H4 (cell line): ENCODE results near the gene CDKN2C. TPM values are rescaled to one million over a fixed set of nuclear protein-coding genes. Genes with fewer than 3 reads are reported as not detected.

Source experiments
- DNase-seq: peaks from one replicate; pipeline ENCODE4 v3.0.0-alpha.2; 2015; ENCODE audit warnings: low spot score
- total RNA-seq: library from RNA; depleted of rRNA; stranded (reverse); fragments of >200 nt; shearing (Covaris generic); gene quantifications from 2 replicates; pipeline ENCODE4 v1.2.3, GENCODE V29; 2014

Gene CDKN2C
- total RNA-seq, 1 experiment from 2014 or later, result 185 TPM

- DNase-seq, result no peak
Observed at GRCh38 chr1:50964863-50965262, 5.2 kb upstream of the CDKN2C start.

DNA sequence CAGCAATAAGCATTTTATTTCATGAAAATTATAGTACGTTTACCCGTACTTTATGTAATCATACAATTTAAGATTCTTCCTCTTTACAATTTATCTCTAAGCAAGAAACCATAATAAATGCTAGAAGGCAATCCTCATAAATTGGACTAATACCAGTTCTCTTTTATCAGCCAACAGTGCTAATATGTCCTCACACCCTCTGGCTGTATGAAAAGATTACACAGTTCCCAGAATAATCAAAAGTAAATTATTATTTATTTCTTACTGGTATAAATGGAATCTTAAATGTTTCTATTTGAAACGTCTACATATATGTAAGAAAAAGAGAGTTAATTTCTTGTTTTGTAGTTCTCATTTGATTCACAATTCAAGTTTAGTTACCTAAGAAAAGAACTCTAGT lies 3.1 kb upstream of the CDKN2C start:
- DNase-seq, result no peak

DNA sequence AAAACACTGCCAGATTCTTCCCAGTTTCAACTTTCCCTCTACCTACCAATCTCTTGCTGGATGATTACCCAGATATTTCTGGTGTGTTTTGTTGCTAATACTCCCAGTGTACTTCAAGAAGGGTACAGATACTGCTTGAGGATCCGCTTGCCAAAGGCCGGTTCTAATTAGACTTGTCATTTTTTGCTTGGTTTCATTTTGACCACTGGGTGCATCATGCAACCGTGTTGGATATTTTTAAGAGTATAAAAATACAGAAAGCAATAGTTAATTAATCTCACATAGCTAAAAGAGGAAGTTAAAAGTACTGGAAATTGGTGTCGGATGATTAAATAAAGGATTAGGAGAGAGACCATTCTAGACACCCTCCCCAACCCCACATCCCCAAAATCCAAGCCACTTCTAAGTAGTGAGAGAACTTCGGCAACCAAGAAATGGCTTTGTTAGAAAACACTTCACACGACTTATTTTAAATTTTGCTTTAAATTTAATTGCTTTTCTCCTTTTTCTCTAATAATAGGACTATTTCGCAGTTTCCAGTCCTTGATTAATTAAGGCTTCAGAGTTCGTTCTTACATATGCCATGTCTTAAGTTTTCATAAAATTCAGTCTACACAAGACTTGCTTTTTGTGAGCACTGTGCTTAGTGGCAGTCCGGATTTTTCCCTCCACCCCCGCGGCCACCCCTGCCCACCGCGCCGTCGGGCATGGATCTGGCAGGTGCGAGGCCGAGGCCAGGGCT lies 2.5 kb upstream of the CDKN2C start:
- no peak for DNase-seq

- peak; percentile 86 for DNase-seq
Observed at GRCh38 chr1:50968158-50968820, 1.8 kb upstream of the CDKN2C start.

- DNase-seq, result peak; percentile 54
Observed at GRCh38 chr1:50968821-50969610, 1.0 kb upstream of the CDKN2C start.

GRCh38 chr1:50970509-50970887 lies 453 bp downstream of the CDKN2C start:
- DNase-seq, result no peak

- no peak for DNase-seq
Observed at GRCh38 chr1:50970931-50971582, 1.0 kb downstream of the CDKN2C start.

DNA sequence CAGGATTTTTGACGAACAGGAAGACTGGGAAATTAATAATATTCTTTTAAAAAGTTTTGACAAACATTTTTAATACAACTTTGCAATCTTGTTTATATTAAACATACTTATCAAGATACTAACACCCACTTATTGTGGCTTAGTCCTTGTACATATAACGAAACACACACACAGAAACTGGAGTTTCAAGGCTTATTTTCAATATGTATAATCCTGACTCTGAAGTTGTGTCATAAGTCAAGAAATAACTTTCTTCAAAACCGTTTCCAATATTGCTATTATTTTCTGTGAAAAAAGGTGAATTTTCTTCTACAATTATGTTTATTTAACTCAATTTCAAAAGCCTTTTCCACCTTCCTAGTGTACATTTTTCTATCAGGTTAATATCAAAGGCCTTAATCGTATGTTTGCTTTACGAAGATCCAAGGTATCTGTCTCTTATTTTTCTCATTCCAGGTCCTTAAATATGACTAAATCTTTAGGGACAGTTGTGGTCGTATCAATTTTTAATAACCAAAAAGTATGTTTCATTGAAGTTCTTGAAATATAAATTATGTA lies 1.8 kb downstream of the CDKN2C start:
- DNase-seq, result no peak

DNA sequence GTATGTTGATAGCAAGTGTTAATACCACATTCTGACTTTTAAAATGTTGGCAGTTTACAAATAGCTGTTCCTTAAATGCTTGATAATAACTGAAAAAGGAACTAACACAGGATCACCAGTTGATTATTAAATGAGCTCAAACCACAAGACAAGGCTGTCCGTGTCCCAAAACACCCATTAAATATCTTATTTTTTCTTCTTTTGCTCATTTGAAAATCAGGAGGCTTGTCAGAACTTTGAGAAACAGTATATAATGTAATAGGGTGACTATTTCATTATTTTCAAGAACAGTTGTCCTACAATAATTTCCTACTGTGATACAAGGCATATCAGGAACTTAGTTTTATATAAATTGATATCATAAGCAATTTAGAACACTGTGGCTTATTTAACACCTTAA lies 2.7 kb downstream of the CDKN2C start:
- no peak for DNase-seq

GRCh38 chr1:50973255-50973654 lies 3.2 kb downstream of the CDKN2C start:
- no peak for DNase-seq

GRCh38 chr1:50973875-50974617 lies 4.0 kb downstream of the CDKN2C start:
- peak; percentile 52 for DNase-seq

- DNase-seq, result no peak
Observed at GRCh38 chr1:50974618-50974935, 4.5 kb downstream of the CDKN2C start.

DNA sequence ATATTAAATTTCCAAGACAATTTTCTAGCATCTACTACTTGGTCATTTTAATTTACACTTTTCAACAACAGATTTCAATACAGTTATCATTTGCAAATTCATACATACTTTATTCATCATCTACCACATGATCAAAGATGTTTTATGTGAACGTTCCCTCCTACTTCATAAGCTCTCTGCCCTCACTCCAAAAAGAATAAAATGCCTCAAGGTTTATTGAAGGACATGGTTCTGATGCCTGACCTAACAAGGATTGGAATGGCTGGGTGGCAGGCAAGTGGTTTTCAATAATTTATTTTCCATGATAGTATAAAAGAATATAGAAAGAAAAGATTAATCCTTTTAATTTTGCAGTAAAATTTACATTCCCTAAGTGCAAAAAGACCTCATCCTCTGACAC lies 5.4 kb downstream of the CDKN2C start:
- DNase-seq, result peak; percentile 49

DNA sequence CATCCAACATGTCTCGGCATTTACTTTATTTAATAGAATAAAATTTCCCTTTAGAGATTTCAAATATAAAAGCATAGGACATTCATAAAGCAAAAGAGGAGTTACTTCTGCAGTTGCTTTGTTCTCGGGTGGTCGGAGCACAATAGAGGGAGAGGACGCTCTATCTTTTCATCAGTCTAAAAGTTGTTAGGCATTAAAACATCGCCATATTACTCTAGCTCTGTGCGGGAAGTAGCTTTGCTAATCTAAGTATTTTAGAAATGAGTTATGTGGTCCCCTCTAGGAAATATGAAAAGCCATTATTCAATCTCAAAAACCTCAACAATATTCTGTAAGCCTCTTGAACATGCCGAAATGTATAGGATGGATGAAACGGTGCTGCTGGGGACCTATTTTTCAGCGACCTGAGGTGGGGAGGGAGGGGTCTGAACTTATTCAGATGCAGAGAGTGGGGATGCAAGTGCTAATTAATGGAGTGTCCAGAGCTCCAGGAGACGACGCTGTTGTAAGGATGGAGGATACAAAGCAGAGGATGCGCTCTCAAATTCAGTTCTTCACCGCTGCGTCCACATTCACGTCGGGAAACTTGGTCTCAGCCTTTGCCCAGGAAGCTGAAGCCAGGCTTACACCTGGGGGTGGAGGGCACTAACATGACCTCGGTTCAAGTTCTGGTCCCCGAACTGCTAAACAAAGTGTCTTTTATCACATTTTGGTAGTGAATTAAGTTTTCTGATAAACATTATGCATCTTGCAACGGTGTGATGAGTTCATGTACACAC lies 6.3 kb downstream of the CDKN2C start:
- peak; percentile 39 for DNase-seq

- peak; percentile 70 for DNase-seq
Observed at GRCh38 chr1:50976890-50977574, 7.0 kb downstream of the CDKN2C start.

DNA sequence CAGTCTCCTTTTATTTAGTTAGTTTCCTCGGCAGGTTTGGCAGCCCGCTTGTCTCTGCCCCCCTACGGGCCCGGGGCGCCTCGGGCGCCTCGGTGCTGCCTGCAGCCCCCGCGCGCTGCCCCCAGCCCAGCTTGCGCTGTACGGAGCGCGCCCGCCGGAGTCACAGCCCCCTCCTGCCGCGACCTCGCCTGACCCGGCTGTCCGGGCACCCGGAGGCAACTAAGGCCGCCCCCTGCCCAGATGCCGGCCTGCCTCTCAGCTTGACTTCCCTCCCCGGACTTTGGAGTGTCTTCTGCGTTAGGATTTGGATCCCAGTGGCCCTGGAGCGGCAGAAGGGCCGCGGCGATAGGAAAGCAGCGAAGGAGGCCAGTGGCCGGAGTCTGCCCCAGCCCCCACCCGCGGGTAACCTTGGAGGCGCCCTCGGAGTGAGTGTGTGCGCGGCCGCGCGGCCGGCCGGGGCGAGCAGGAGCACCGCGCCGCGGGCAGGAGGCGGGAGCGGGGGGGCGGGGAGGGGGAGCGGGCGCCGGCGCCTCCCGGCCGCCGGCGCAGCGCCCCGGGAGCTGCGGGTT lies 7.6 kb downstream of the CDKN2C start:
- no peak for DNase-seq

DNA sequence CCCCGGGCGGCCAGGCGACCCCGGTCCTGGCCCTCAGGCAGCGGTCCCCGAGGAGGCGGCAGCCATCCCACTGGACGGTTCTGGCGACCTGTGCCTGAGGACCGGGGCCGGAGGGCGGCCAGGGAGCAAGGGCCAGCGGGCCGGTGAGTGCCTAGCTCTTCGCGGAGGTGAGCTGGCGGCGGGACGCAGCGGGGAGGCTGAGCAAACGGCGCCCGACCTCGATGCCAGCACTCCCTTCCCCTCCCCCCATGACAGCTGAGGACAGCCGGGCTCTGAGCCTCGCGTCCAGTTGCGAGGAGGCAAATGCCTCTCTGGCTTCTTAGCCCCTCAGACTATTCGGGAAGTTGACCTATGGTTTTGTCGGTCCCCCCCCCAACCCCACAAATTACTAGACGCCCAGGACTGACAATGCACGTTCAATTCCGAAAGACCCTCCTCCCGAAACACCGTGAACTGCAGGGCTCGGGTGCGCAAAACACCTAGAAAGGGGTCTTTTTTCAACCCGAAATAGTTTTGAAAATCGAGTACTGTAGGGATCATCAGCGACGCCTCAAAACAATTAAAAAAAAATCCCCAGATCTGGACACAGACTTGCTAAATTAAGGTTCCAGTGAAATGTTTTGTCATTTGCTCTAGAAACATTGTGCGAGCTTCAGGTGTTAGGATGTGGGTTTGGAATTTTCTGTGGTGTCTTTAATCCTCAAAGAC lies 8.3 kb downstream of the CDKN2C start:
- DNase-seq, result peak; percentile 73

DNA sequence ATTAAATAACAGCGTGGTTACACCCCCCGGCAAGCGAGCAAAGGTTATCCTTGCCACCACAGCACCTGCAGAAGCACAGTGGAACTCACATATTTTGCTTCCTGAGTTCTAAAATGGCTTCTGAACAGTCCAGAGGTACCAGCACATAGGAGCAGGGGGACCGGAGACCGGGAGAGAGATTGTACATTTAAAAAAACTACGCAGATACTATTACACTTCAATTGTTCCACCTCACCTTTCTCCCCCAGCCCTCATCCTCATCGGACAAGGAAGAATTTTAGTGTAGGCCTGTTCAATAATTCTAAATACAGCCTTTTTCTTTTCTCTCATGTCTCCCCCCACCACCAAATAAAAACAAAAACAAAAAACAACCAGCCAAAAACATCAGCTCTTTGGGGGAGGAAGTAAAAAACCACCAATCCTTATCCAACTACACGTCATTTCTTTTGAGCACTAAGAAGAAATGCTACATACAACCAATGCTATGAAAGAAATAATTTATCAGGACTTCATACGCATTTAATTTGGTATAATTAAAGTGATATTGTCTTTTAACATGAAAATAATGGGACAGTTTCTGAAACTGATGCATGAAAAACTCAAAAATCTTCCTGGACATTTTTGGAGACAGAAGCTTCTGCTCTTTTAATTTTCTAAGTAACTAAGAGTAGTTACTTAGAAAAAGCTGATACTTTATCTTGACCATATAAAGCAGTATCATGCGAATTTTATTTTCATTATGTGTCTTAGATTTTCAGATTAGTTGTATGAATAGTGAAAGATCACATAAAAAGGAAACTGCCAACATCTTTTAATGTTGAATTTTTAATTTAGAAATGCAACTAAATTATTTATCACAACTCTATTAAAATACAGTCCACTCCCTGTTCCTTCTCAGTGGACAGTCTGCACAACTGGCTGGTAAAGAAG lies 9.1 kb downstream of the CDKN2C start:
- DNase-seq, result peak; percentile 68
